Measurements from ENCODE around the gene ST3GAL2.
"Not testable (repeated sequence)": the region's sequence is repeated elsewhere in the genome, so short reads cannot be mapped to it uniquely, and the experiment has no call there.

Gene ST3GAL2

DNA sequence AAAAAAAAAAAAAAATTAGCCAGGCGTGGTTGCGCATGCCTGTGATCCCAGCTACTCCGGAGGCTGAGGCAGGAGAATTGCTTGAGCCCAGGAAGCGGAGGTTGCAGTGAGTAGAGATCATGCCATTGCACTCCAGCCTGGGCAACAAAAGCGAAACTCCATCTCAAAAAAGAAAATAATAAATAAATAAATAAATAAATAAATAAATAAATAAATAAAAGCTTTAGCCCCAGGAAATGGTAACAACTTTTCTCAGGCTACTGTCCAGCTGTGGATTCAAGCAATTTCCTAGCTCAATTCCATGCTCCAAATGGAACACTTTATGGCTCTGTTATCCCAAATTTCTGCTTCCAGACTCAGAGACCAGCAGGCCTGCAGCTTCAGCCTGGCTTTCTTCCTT, 25.3 kb downstream of the ST3GAL2 start:
- not testable (repeated sequence) for DNase-seq

DNA sequence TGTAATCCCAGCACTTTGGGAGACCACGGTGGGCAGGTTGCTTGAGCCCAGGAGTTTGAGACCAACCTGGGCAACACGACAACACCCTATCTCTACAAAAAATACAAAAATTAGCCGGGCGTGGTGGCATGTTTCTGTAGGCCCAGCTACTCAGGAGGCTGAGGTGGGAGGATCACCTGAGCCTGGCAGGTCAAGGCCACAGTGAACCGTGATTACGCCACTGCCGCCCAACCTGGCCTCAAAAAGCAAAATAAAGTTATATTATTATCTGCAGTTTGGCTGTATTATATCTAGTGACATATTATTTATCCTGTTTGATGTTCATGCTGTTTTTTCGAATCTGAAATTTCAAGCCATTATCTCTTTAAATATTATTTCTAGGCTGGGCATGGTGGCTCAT, 26.5 kb downstream of the ST3GAL2 start:
- DNase-seq, result no peak

DNA sequence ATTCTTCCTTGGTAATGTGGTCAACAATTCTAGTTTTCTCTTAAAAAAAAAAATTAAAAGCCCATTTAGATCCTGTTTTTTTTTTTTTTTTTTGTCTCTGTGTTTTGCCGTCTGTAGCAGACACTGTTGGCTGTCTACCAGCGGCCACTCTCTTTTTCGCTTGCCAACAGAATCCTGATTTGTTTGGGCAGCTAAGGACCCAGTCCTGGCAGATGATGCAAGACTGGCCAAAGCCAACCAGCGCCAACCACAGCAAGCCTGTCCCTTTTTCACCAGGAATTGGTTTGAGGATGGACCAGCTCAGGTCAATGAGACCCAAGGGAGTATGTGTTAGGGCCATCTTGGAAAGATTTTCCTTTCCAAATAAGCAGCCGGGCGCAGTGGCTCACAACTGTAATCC, 28.2 kb downstream of the ST3GAL2 start:
- no peak for DNase-seq

DNA sequence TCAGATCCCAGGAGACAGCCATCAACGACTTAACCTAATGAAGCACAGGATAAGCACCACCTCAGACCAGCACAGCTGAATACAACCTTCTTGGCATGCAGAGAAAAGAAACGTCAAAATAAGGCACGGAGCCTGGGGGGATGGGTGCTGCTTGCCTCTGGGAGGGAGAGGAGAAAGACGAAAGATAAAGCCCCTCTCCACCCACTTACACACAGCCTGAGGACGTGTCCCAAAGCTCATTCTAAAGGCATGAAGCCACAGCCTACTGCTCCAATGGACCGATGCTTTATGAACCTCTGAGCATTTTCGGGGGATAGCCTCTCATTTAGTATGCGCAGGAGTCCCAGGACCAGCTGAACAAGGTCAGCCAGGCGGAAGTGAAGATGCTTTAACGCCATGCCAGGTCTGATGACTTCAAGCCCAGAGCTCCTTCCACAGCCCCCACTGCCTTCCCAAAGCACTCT, 31.1 kb downstream of the ST3GAL2 start:
- no peak for DNase-seq

DNA sequence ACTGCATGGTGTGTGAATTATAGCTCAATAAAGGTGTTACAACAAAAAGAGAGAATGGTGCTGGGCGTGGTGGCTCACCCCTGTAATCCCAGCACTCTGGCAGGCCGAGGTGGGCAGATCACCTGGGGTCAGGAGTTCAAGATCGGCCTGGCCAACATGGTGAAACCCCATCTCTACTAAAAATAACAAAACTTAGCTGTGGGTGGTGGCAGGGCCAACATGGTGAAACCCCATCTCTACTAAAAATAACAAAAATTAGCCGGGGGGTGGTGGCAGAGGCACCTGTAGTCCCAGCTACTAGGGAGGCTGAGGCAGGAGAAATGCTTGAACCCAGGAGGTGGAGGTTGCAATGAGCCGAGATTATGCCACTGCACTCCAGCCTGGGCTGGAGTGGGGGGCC, 32.8 kb downstream of the ST3GAL2 start:
- DNase-seq, result not testable (repeated sequence)

DNA sequence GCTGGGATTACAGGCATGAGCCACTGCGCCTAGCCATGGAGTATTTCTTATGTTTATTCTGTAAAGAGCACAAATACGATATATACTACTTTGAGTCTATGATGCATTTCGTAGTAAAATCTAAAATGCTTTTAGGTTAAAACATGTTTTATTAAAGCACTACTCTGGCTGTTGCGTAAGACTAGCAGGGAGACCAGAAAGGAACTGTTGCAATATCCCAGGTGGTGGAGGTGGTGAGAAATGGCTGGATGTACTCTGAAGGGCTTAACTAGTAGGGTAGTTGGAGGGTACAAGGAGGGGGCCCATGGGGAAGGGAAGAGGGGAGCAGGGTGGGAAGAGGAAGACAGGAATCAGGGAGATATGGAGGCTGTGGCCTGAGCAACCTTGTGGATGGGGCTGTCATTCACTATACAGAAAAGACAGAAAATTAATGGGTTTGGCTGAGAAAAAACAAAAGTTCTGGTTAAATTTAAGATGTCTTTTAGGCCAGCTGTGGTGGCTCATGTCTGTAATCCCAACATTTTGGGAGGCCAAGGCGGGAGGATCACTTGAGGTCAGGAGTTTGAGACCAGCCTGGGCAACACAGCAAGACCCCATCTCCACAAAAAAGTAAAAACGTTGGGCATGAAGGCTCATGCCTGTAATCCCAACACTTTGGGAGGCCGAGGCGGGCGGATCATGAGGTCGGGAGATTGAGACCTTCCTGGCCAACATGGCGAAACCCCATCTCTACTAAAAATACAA, 35.8 kb downstream of the ST3GAL2 start:
- DNase-seq, result no peak

DNA sequence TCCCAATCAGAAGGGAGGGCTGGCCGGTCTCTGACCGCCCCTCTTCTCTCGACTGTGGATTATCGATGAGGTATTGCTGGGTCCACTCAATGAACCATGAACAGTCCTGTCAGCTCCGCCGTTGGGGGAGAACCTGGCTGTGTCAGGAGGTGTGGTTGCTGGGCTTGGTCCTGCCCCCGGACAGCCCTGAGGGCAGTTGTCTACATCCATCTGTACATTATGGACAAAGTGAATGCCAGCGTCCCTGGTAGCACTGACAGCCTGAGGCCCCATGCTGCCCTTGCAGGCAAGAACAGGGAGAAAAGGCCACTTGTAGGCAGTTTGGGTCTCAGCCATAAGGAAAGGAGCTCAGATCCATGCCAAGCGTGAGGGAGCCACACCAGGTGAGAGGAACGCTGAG, 38.9 kb downstream of the ST3GAL2 start:
- DNase-seq, result no peak

DNA sequence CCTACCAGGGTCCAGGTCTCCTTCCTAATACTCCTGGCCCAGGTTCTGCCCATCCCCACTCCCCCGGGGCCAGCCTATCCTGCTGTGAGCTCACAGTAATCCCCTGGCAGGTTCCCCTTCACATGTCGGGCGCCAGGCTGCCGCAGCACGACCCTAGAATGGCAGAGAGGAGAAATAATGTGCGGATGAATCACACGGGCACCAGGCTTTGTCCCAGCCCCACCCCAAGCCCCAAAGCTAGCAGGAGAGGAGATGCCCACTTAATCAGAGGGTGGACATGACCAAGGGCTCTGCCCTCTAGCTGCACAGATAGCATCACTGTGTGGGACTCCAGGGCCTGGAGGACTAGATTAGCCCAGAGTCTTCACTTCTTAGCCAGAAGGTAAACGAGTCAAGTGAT, 39.5 kb downstream of the ST3GAL2 start:
- DNase-seq, result no peak

DNA sequence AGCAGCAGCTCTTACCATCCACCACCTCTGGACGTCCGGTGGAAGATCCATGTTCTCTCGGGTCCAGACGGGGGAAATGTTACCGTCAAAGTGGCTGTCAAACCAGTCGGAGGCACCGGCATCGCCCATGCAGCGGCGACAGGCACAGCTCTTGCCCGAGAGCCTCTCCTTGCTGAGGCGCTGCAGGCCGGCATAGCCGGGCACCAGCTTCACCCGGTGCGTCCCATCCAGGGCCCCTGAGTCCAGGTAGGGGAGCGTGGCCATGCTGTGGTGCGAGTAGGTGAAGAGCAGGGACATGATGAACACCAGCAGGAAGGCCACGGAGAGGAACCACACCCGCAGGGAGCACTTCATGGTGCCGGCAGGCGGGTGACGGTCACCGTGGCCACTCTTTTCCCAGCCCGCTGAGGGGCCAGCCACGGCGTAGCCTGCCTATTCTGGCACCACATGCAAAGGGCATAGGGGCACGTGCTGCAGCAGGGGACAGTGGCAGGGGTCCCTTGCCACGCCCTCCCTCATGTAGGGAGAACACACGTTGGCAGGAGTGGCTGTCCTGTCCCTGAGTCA, 40.6 kb downstream of the ST3GAL2 start:
- no peak for DNase-seq

DNA sequence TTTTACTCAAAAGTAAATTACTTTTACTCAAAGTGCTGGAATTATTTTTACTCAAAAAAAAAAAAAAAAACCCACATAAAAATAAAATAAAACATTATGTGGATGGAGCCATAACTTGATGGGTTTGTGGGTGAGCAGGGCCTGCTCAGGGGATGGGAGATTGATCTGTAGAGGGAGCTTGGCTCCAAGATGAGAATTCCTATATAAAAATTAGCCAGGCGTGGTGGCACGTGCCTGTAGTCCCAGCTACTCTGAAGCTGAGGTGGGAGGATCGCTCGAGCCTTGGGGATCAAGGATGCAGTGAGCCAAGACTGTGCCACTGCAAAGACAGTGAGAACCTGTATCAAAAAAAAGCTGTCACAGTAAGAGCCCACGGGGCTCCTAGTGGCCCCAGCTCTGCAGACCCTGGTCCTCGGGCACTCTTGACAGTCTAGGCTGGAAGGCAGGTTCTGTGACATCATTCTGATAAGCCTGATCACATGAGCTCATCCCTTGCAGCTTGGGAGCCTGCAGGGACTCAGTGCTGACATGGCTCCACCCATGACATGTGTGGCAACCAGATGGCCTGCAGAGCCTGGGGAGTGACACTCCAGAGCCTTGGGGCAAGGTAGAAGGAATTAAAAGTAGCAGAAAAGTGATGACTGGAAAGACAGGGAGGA, 42.5 kb downstream of the ST3GAL2 start:
- DNase-seq, result peak; percentile 50

DNA sequence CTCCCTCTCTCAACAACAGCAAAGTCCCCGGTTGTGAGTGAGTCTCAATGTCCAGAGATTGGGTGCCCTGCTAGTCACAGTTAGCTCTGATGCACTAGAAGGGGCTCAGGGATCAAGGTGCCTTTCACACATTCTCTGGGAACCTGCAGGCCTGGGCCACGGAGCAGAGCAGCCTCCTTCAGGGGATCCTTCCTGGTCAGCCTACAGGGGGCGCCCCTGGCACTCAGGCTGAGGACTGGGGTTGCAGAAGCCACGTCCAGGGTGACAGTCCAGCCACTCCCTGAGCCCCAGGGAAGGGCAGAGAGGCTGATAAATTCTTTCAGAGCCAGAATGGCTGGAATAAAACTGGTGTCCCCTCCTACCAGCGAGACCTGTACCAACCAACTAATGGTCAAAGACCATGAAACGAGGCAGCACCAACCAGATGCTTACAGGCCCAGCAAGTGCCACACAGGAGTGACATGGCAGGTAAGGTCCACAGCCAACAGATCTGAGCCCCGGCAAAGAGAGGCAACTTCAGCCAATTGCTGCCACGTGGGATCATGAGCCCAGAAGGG, 43.5 kb downstream of the ST3GAL2 start:
- DNase-seq, result peak; percentile 77

DNA sequence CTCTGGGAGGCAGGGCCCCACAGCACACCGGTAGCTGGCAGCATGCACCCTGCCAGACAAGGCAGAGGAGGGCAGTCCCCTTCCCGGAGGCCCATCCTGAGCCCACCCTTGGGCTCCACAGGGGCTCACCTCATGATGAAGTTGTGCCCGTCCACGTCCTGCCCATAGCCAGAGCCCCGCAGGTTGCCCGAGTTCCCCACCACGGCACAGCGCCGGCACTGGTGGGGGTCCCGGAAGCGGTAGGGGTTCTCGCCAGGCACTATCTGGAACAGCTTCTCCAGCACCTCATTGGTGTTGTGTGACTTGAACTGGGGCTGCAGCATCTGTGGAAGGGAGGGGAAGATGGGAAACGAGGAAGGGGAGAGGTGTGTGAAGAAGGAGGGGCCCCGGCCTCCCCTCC, 44.0 kb downstream of the ST3GAL2 start:
- DNase-seq, result no peak

DNA sequence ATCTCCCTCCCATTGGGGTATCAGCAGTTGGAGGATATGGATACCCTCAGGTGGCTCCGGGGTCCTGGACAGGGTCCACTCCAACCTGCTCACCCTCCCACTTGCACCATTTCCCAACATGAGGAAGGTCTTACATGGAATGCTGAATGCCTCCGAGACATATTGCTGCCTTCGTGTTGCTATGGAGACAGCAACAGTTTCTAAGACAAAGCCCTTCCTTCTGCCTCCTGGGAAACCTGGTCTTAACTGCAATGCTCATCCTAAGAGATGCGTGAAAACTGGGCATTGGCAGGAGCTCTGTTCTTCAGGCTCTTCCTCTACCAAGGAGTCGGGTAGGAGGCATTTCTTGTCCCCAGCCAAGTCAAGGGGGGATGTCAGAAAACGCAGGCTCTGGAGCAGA, 45.2 kb downstream of the ST3GAL2 start:
- no peak for DNase-seq

DNA sequence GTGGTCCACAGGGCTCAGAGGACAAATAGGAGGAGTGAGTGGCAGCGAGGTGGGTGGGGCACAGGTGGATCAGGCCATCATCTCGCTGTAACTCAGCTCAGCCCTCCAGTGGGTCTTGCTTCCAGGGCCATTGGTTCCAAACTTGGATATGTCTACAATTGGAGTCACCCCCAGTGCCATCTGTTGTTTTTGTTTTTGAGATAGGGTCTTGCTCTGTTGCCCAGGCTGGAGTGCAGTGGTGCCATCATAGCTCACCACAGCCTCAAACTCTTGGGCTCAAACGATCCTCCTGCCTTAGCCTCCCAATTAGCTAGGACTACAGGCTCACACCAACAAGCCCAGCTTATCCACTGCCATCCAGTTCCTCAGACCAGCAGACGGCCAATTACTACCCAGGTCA, 46.3 kb downstream of the ST3GAL2 start:
- no peak for DNase-seq

DNA sequence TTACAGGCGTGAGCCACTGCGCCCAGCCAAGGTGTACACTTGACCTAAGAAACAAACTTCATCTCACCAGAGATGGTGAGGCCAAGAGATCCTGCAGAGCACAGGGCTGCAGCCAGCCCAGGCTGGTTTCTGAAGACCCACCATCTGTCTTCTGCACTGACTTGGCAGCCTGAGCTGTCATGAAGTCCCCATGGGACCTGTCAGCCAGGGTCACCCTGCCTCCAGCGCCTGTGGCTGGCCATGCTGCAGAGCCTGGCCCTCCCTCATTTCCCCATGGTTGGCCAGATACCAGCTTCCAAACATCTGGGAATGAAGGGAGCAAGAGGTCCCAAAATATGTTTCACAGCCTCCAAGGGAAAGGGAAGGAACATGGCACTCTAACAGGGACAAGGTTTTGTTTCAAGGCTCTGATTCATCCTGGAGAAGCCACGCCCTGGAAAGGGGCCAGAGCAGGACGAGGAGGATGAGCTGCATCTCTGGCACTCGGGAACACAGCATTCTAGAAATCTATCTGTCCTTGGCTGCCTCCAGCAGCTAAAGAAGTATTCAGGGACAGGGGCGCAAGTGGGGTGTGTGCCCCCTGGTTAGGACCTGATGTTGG, 46.9 kb downstream of the ST3GAL2 start:
- DNase-seq, result no peak

DNA sequence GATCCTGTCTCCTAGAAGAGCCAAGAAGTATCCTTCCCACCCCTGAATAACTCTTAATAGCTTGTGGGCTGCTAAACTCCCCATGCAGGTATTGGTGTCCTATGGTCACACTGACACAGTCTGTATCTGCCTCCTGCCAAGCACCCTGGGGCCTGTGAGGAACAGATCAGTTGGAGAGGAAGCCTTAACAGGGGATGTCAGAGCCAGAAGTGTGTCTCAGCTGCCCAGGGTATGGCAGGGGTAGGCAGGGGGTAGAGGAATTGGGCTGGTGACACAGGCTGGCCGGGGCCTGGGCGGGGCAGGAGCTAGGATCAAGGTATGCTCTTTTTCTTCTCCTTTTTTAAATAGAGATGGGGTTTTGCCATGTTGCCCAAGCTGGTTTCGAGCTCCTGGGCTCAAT, 47.5 kb downstream of the ST3GAL2 start:
- no peak for DNase-seq

DNA sequence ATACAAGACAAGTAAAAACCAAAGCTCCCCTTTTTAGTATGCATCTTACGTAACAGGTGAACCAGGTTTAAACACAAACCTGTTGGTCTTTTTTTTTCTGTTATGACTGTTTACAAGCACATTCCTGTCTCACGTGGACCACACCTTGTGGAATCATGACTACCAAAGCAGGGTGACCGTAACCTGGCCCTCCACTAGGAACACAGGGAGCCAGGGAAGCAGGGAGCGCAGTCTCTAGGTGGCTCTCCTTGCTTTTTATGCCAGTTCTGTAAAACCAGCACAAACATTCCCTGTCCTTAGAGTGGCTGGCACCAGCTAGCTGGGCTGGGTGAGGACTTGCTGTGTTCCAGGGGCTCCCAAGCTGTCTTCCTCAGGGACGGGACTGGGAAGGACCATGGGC, 48.1 kb downstream of the ST3GAL2 start:
- DNase-seq, result no peak

DNA sequence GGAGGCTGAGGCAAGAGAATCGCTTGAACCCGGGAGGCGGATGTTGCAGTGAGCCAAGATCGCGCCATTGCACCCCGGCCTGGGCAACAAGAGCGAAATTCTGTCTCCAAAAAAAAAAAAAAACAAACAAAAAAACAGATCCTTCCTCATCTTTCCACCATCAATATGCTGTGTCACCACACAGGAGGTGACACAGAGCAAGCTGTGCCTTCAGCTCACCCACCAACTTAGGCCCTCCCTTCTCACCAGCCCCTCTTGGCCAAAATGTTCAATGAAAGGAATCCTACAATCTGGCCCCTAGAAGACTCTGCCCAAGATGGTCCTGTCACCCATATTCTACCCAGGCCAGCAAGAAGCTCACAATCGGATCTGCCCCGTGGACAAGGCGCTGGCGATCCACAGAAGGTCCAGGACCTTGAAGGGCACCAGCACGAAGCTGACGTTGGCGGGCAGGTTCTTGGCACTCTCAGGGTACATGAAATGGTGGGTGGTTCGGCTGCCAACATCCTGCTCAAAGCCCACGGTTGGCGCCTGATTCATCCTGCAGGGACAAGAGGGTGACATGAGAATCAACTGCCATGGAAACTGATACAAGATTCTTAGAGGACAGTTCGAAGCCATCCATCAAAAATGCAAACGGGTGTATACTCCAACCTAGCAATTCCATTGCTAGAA, 50.8 kb downstream of the ST3GAL2 start:
- DNase-seq, result no peak

DNA sequence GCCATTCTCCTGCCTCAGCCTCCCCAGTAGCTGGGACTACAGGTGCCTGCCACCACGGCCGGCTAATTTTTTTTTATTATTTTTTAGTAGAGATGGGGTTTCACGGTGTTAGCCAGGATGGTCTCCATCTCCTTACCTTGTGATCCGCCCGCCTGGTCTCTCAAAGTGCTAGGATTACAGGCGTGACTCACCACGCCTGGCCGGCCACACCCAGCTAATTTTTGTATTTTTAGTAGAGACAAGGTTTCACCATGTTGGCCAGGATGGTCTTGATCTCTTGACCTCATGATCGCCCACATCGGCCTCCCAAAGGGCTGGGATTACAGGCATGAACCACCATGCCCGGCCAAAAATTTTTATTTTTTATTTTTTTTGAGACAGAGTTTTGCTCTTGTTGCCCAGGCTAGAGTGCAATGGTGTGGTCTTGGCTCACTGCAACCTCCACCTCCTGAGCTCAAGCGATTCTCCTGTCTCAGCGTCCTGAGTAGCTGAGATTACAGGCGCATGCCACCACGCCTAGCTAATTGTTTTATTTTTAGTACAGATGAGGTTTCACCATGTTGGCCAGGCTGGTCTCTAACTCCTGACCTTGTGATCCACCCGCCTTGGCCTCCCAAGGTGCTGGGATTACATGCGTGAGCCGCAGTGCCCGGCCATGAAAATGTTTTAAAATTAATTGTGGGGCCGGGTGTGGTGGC, 52.5 kb downstream of the ST3GAL2 start:
- not testable (repeated sequence) for DNase-seq

DNA sequence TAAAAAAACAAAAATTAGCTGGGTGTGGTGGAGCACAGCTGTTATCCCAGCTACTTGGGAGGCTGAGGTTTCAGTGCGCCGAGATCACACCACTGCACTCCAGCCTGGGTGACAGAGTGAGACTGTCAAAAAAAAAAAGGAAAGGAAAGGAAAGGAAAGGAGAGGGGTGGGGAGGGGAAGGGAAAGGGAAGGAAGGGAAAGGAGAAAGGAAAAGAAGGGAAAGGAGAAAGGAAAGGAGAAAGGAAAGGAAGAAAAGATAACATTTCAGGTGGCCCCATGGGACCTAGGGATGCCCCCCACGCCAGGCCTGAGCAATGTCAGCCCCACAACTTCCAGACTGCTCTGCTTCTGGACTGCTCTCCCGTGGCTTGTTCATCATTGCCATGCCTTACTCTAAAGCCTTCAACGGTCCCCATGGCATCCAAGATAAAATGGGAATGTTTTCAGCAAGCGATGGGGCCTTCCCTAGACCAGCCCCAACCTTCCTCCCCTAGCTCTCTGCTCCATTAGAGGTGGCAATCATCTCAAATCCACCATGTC, 55.4 kb downstream of the ST3GAL2 start:
- no peak for DNase-seq

DNA sequence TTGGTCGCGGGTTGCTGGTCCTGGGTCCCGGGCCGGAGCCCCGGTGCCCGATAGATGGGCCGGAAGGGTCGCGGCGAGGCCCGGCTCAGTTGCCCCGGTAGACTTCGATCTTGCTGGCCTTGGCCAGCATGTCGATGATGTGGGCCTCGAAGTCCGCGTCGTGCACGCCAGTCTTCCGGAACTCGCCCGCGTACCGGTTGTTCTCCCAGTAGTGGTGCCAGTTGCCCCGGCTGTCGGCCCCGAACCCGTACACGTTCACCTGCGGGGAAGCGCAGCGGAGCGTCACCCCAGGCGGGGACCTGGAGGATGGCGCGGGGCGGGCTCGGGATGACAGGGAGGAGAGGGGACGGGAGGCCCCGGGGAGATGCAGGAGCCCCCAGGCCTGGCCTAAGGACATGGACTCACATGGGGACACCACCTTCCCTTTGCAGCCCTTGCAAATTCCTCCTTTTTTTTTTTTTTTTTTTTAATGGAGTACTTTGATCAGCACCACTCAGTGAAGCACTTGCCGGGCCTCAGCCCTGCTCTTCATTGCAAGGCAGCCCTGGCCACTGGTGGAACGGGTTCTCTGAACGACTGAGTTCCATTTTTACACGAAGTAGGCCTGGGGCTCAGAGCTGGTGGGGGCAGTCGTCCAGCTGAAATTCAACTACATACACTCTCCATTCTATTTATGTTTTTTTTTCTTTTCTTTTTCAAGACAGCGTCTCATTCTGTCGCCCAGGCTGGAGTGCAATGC, 57.1 kb downstream of the ST3GAL2 start:
- peak; percentile 86 for DNase-seq

Data from DMS53 (cell line).